NCI-H187 treated with DMSO at 0.1 percent for 48 hours (cell line): ENCODE data around the gene SMPD3.

ENCODE experiments used
- DNase-seq: peaks from one replicate; lab custom pipeline; 2025; lab: John Stamatoyannopoulos, UW

Gene SMPD3

DNA sequence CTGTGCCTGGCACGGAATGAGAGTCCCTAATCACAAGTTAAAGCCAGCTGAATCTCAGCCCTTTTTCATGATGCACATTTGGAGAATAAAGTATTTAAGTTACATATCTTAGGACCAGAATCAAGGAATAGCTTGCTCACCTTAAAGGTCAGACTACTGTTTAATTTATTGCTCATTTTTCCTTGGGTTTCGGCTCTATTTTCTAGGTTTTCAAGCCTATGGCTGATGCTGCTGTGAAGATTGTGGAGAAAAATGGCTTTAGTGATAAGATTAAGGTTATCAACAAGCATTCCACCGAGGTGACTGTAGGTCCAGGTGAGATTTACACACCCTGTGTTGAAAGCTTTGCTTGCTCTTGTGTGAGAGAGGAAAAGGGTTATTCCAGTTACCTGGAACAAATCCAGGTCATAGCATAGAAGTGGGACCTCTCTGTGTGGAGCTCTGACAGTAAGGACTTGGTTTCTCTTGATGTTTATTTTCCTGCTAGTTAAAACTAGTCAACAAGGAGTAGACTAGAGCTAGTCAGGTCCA is 119.4 kb downstream of the SMPD3 start:
- DNase-seq = no peak

DNA sequence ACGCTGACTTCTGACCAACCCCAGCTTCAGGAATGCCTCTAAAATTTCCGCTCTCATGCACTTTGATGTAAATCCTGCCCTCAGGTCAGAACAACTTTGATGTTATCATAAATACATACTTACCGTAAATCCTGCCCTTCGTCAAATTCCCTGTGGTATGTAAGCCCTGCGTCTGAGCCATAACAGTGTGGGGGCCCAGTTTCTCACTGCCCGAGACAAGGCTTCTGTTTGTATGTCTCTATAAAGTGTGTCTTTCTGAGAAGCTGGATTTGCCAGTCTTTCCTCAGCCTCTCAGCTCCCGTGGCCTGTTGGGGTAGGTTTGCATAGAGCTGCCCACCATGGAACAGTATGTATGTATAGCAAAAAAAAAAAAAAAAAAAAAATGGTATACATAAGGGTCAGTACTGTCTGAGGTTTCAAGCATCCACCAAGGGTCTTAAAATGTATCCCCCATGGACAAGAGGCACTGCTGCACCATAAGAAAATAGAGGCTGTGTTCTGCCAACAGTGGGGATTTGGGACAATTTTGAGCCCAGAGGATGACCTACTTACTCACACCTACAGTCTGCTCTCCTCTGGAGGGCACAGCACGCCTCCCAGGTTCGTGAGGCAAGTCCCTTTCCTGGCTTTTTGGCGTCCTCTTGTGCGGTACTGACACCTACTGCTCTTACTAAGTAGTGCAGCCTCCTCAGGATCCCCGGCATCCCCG is 120.0 kb downstream of the SMPD3 start:
- no peak for DNase-seq

DNA sequence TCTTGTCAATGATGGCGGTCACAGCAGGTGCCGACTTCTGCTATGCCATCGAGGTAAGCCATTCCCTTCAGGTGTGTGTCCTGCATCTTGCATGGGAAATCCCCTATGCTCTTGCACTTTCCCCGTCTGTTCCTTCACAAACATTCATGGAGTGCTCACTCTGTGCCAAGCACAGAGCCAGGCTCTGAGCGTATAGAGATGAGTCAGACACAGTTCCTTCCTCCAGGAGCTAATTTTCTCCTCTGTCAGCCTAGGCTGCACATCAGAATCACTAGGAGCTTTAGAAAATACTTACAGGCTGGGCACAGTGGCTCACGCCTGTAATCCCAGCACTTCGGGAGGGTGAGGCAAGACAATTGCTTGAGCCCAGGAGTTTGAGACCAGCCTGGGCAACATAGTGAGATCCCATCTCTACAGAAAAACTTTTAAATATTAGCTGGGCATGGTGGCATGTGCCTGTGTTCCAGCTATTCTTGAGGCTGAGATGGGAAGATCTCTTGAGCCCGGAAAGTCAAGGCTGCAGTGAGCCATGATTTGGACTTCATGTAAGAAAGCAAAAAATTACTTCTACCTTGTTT is 123.4 kb downstream of the SMPD3 start:
- no peak for DNase-seq

DNA sequence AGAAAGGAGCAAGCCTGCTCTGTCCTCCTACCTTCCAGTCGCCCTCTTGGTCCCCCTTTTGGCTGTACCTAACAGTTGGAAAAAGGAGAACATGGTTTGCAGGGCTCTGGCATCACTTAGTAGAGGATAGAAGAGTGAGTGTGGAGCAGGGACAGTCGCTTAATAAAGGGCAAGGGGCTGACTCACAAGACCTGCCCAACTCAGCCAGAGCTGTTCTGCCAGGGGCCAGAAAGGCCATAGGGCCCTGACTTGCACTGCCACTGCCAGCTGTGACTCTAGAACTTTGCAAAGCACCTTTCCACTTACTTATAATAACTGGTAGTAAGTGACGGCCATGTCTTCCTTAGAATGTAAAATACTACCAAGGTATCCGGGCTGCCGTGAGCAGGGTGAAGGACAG is 124.0 kb downstream of the SMPD3 start:
- DNase-seq = no peak

DNA sequence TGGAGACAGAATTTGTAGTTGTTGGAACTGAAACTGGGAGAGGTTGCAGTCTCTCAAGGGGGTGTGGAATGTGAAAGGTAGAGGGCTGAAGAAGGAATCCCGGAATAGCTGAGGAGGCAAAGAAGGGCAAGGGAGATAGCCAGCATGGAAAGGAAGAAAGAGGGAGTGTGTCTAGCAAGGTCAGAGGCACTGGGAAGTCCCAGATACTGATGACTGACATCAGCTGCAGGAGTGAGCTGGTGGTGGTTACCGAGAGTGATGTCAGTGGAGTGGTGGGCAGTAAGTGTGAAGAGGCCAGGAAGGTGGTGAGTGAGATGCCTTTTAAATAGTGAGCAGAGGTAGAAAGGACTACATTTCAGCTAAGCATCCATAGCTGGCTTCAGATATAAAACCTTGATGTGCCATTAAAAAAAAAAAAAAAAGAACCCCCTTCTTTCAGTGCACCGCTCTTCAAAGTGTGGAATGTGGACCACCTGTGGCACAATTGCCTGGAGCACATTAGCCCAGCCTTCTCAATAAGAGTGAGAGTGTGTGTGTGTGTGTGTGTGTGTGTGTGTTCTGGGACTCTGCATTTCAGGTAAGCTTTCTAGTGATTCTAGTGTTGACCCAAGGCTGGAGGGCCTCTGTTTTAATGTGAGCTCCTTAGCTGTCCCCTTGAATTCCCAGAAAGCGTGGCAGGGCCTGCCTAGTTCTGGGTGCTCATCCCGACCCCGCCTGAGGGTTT is 129.0 kb downstream of the SMPD3 start:
- DNase-seq = peak; percentile 73

DNA sequence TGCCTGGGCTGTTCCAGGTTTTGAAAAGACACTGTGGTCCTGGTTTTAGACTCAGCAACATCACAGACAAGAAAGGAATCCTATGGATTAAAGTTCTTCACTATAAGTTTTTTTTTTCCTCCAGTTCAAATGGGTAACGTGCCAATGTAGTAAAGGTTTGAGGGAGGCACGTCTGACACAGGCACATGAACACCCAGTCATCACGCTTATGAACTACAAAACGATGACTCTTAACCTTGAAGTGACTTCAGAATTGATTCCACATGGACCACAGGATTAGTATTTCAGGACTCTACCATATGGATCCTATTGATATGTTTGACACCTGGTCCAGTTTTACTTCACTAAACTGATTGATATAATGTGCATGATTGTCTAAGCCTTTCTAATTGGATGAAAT is 135.2 kb downstream of the SMPD3 start:
- no peak for DNase-seq

DNA sequence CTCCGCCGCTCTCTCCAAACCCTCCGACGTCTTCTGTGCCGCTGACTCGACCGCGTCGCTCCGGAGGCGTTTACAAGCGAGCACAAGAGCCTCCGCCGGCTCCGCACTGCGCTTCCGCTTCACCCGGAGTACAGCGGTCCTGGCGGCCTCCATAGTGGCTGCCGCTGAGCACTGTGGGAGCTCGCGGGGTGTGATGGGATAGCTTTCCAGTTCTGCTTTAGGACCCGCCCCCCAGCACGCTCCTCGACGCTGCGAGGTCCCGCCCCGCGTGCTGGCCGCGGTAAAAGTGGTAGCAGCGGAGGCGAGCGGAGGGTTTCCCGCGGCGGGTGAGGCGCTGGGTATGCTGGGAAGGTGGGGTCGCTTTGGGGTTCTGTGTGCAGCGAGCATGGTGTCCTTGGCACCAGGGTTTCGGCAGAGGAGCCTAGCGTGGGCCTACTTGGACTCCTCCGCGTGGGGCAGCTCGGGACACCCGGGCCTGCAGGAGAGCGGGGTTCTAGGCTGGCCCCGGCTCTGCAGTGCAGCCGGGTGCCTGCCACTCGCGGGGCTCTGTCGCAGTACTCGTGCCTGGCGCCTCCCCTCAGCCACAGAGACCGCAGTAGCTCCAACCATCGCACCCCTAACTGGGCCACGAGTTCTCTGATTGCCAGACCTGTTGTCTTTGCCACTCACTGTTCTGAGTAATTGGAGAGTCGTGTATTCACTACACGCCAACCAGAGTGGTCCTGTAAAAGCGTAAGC is 137.4 kb downstream of the SMPD3 start, which contains the start of the genes PRMT7 and SLC7A6OS:
Gene PRMT7 (plus strand): TSS at position 246 of the 738 bp plus-strand sequence. CDS start 4,961 bp downstream, outside the sequence.
Gene SLC7A6OS (minus strand): TSS at position 173 of the 738 bp plus-strand sequence. CDS start 20 bp downstream, at position 153.
- DNase-seq = peak; percentile 46

DNA sequence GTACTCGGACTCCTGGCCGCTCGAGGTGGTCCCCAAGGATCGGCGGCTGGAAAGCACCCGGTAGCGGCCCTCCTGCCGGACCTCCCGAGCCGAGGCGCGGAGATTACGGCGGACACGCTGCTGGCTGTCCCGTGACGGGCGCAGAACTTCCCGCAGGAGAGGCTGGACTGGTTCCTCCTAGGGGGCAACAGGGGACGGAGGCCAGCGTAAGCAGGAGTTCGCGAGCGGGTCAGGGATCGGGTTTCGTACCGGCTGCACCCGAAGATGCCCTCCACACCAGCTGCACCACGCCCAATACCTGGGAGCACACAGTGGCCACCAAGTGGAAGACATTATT is 137.9 kb downstream of the SMPD3 start:
- DNase-seq = no peak

DNA sequence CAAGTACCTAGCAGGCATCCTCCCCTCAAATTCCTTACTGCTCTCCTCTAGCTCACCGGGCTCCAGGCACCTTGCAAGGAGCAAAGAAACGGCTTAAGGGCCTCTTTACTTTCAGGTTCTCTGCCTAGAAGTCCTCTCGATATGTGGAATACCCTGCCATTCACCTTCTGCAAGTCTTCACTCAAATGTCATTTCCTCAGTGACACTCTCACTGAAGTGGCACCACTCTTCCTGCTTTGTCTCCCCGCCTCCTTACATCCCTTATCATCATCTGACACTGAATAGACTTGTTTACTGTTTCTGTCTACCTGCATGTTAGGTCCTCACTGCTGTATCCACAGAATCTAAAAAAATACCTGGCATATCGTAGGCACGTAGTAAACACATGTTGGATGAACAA is 138.5 kb downstream of the SMPD3 start:
- DNase-seq = no peak
